Posterior cingulate gyrus (tissue), 11 donors: ENCODE measurements around the gene STT3B.

Experiments used
- DNase-seq, 10 donors: peaks; one replicate each; pipeline versions ENCODE4 v3.0.0 to v3.0.0-alpha.2; 2020 to 2021; ENCODE audit warnings: mixed read lengths in 3 of 10
- intact Hi-C: fragments of 100-400 bp; cut with DNase I; formaldehyde crosslinking; loops from one replicate; pipeline ENCODE4 v1.15.1; 2023

The STT3B gene

DNA sequence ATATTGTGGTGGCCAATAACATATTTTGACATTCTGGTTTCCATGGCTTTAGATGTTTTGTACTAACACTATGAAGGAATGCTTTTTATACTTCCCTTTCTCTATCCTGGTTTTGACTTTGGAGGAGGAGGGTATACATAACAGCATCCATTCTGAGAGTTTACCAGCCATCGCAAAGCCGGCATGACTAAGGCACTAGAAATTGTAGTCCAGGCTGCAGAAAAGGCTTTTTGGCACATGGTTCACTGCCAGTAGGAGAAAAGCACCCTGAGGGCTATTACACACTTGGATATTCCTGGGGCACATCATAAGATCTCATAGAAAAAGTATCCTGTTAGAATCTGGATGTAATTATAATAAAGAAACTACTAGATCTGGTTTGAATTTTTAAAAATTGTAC, 101.8 kb downstream of the STT3B start:
- DNase-seq = no peak
- intact Hi-C loops = no loop called here

DNA sequence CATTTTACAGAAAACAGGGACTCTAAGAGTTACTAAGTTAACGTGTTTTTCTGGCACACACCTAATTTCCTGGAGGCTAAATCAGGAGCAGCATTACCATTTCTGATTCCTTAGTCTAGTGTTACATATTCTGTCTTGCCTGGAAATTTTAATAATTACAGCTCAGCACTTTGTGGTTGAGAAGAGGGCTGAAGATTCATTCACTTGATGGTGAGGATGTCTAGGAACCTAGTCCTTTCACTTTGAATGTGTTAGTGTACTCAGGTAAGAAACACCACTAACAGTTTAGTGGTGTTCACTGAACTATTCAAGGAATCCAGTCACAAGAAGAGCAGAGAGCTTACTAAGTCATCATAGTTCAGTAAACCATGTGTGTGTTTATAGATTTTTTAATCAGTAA, 102.8 kb downstream of the STT3B start:
- intact Hi-C loops = no loop called here
- no peak for DNase-seq

DNA sequence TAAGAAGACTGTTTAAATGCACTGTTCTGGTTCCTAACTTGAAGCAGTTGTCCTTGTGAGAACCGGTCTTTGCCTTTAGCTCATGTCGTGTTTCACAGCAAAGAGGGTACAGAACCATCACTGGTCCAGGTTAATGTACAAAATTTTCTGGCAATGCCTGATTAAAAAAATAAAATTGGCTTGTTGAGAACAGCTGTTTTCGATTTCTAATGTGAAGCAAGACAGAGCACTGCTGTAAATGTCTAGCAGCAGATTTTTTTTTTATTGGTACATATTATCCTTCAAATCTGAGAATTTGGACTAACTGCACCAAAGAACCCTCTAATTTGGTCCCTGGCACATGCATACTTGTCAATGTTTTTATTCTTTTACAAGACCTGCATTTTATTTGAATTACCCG, 103.3 kb downstream of the STT3B start:
- intact Hi-C loops = no loop called here
- no peak for DNase-seq

DNA sequence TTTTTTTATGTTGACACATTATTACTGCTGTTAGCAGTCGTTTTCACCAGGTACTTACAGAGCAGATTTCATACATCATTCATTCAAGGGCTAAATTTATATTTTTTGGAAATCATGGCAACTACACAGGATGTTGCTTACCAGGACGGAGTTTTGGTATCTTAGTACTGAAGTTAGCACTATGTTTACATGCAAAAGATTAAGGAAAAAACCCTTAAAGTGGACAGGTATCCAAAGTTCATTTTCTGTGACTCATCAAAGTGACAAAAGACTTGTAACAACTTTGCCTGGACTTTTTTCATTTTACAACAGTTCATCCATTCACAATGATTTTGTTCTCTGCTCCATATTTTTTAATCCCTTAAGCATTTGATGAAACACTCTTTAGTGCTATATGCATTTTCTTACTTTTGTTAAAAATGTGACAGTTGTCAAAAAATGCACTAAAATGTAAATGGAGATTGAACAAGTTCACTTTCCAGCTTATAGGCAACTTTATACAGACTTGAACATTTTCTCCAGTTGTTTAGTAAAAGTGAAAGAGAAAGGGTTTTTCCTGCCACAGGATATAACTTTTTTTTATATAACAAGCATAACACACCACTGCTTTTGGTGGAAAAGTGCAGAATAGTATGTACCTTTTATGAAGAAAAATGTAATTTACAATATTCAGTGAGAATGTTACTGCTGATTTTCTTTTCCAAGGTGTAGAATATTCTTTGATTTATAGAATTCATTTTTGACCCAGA, 104.1 kb downstream of the STT3B start:
- intact Hi-C loops = no loop called here
- no peak for DNase-seq

DNA sequence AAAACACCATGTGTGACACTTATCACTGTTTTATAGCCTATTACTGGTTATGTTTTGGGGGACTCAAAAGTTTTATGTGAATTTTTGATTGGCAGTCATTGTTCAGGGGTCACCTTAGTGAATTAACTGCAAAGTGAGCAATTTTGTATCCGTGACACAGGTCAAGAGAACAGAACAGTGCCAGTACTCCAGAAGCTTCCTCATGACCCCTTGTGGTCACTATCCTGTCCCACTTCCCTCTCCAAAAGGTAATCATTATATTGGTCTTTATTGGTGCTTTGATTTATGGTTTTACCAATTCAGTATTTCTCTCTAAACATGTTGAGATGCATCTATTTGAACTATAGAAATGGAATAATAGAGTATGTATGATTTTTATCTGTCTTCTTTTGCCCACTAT, 107.1 kb downstream of the STT3B start:
- intact Hi-C loops = no loop called here
- DNase-seq = no peak

DNA sequence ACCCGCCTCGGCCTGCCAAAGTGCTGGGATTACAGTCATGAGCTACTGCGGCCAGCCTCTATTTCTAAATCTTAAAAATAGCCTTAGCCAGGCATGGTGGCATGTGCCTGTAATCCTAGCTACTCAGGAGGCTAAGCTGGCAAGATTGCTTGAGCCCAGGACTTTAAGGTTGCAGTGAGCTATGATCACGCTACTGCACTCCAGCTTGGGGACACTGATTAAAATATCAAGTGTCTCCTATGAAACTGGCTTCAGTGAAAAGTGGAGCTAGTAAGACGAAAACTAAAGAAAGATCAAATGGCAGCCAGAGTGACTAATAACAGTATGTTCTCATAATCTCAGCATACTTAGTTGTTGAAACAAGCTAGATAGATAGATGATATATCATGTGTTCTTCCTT, 112.5 kb downstream of the STT3B start:
- intact Hi-C loops = no loop called here

DNA sequence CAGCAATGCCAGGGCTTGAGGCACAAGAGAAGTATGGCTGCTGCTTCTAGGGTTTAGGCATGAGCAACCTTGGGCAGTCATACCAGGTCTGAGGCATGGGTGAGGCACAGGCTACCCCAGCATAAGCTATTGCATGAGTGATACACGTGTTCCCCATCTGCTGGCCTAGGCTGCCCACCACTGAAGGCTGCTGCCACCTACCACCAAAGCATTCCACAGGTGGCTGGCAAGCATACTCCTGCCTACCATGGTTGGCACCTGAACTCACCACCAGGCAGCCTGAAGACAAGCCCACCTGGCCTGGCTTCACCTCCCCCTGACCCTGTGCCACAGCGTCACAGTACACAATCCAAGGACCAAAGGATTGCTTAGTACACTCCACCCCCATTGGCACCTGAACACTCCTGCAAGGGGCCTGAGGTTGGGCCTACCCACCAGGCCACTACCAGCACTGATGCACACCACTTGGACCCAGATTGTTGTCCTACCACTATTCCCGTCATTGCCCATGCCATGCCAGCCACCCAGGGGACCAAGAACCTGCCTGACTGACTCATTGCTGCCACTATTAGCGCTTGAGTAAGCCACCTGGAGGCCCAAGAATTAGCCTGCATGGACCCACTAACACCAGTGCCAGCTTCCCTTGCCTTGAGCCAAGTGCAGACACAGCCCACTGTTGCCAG, 115.7 kb downstream of the STT3B start:
- intact Hi-C loops = no loop called here
- DNase-seq = peak in 1 of 10 donors; percentile 55

More for the DNA sequence above, 112.5 kb downstream of the STT3B start:
- no peak for DNase-seq

DNA sequence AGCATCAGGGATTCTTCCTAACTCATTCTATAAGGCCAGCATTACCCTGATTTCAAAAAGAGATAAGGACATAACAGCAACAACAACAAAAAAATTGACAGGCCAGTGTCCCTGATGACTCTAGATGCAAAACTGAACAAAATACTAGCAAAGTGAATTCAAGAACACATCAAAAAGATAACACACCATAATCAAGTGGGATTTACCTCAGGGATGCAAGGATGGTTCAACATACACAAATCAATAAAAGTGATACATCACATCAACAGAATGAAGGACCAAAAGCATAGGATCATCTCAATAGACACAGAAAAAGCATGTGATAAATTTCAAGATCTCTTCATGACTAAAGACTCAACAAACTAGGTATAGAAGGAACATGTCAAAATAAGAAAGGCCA, 119.6 kb downstream of the STT3B start:
- intact Hi-C loops = no loop called here
- no peak for DNase-seq

DNA sequence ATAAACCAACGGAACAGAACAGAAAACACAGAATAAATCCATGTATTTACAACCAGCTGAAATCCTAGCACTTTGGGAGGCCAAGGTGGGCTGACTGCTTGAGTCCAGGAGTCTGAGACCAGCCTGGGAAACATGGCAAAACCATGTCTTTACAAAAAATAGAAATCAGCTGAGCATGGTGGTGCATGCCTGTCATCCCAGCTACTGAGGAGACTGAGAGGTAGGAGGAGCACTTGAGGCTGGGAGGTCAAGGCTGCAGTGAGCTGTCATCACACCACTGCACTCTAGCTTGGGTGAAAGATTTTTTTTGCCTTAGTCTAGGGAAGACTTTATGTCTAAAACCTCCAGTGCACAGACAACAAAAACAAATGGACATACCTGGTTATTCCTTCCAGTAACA, 120.7 kb downstream of the STT3B start:
- DNase-seq = no peak
- intact Hi-C loops = no loop called here

DNA sequence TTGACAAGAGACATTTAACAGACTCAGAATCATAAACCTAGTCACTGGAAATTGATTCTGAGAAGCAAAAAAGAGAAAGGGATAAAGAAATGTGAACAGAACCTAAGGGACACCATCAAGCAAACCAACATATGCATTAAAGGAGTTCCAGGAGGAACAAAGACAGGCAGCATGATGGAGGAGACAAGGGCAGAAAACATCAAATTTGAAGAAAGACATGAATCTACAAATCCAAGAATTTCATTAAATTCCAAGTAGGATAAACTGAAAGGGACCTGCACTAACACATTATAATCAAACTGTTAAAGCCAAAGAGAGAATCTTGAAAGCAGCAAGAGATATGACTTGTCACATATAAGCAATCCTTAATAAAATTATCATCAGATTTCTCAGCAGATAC, 122.3 kb downstream of the STT3B start:
- no peak for DNase-seq
- intact Hi-C loops = no loop called here

DNA sequence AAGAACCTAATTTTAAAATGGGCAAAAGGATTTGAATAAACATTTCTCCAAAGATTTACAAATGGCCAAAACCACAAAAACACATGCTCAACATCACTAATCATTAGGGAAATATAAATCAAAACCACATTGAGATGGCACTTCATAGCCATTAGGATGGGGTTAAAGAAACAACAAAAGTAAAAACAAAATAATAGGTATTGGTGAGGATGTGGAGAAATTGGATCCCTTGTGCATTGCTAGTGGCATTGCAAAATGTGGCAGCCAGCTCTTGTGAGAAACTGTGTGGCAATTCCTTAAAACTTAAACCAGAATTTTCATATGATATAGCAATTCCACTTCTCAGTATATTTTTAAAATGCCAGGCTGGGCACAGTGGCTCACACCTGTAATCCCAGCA, 126.5 kb downstream of the STT3B start:
- intact Hi-C loops = no loop called here
- DNase-seq = no peak

DNA sequence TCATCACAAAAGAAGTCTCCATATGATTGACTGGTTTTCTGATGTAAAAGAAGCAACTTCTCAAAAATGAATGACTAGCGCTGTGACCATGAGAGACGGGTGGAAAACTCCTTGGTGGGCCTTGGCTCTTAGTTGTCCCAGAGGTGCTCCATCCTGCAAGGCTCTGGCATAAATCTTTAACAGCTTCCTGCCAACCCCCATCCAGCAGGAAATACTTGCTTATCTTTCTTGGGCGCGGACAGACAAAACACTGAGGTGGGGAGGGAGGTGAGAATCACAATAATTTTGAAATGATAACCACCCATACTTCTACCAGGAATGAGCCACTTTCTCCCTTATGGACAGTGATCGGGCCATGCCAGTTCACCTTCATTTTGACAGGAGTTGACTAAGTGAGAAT, 128.6 kb downstream of the STT3B start:
- DNase-seq = no peak
- intact Hi-C loops = no loop called here

DNA sequence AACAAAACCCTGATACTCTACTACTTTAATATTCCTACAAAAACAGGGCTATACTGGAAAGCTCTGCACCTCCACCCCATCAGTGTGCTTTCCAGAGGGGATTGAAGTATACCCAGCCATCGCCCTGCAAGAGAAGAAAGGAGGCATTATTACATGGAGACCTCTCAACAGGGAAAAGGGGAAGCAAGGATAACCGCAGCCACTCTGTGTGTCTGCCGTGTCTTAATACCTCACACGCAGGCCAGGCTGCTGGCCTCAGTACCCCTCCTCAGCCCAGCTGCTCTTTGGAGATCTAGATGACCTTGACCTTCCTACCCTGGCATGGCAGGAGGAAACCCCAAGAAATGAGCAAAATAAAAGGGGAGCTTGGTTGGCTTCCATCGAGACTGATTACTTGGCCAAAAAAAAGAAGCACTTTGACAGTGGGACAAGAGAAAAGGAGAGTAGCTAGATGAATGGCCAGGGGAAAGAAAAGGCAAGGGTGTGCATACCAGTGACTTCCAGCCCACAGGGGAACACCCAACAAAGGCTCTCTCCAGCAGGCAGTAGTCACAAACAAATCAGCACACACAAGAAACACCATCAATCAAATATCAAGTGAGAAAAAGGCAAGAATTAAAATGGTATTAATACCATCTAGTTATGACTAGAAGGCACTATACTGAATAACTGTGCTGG, 129.4 kb downstream of the STT3B start:
- intact Hi-C loops = no loop called here
- peak in 1 of 10 donors; percentile 22 for DNase-seq

DNA sequence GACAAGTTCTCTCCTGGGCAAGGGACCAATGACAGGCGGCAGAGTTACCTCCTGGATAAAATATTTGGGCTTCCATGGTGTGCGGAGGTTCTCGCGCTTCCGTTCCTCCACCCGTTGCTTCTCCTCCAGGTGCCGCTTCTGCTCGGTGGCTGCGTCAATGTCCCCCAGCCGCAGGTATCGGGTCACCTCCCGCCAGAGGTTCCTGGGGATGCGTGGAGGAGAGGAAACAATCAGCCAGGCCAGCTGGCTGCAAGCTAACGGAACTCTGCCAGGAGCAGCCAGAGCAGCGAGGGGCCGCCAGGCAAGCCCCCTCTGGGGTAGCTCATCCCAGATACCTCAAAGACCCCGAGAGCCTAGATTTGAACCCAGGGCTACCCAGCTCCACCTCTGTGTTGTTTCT, 131.3 kb downstream of the STT3B start:
- intact Hi-C loops = no loop called here
- DNase-seq = peak in 2 of 10 donors; percentile 54 to 80

DNA sequence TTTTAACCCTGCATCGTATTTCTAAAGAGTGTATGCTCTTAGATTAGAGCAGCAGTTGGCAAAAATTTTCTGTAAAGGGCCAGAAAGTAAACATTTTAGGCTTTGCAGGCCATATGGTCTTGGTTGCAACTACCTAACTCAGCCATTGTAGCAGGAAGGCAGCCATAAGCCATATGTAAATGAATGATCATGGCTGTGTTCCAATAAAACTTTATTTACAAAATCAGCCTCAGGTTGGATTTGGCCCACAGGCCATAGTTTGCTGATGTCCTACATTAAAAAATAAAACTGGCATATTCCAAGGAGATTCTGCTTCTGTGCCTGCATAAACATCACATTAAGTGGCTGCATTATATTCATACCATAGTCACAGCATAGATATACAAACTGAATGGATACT, 134.9 kb downstream of the STT3B start:
- DNase-seq = no peak

DNA sequence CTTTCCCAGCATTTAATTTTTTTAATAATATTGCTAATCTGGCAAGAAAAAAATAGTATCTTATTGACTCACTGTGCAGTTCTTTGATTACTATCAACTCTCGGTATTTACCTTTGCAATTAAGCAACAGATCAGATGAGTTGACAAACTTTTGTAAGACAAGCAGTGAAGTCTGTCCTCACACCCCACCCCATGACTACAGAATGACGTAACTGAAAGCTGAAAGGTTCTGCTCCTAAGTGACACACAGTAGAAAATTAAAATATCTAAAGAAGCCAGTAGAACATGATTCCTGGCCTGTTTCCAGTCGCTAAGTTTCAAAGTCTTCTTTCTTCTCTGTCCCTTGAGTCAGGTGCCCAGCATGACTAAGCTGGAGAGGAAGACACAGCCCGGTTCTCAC, 135.5 kb downstream of the STT3B start:
- no peak for DNase-seq
- intact Hi-C loops = no loop called here

More for the DNA sequence above, 134.9 kb downstream of the STT3B start:
- intact Hi-C loops = no loop called here

DNA sequence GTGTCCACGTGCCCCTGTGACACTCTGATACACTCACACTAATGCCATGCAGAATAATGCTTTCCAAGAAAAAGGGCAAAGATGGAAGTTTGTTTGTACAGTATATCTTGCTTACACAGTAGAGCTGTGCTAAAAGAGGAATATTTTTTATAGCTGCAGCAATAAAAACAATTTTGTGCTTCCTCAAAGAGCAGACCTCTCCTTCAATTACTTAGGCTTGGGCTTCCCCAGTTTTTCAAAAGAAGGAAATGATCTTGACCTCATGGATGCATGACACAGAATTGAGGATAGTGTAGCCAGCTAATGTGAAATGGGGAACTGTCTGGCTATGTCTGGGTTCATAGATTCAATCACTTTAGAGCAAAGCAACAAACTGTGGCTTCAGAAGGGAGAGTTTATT, 137.4 kb downstream of the STT3B start:
- intact Hi-C loops = no loop called here
- peak in 1 of 10 donors; percentile 18 for DNase-seq

DNA sequence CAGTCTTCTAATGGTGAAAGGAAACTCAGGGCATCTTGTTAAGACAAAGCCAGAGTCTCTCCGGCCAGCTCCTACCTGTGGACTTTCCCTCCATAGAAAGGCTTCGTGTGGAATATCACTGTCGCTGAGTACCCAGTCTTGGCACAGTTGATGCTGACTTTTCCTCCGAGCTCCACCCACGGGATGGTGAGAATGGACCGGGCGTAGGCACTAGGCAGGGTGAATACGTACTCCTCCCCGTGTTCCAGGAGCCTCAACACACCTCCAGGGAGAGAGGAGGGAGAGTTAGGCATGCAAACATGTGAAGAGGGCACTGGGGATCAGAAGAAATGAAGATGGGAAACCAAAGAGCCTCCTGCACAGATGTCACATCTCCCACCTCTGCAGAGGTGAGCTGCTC, 138.0 kb downstream of the STT3B start:
- intact Hi-C loops = no loop called here
- DNase-seq = no peak

DNA sequence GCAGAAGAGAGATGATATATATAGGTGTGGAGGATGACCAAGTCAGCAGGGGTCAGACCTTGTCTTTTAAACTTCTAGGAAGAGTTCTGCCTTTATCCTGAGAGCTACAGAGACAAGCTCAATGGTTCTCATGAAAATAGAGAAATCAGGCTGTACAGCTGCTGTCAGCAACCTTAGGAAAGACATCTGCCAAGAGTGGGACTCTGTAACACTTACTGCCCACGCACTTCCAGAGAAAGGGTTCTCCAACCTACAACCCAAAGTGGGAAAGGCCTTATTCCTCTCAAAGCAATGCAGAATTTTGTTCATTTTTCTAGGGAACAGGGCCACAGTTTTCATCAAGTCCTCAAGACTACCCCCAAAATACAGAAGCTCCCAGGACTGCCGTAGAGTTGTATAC, 138.7 kb downstream of the STT3B start:
- intact Hi-C loops = no loop called here
- DNase-seq = peak in 1 of 10 donors; percentile 52

DNA sequence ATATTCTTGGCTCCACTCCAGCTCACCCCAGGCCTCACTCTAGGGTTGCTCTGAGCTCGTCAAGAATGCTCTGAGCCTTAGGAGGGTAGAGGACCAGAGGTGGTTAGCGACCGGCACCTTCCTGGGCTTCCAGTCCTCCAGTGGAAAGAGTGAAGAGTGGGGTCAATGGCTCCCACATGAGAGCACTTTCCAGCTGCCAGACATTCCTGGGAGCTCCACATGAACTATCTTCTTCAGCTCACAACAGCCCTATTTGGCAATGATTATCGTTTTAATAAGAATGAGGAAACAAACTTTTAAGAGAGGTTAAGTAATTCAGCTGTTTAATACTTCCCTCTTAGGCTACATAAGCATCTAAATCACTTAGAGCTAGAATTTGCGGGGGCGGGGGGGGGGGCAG, 139.3 kb downstream of the STT3B start:
- intact Hi-C loops = no loop called here
- no peak for DNase-seq

DNA sequence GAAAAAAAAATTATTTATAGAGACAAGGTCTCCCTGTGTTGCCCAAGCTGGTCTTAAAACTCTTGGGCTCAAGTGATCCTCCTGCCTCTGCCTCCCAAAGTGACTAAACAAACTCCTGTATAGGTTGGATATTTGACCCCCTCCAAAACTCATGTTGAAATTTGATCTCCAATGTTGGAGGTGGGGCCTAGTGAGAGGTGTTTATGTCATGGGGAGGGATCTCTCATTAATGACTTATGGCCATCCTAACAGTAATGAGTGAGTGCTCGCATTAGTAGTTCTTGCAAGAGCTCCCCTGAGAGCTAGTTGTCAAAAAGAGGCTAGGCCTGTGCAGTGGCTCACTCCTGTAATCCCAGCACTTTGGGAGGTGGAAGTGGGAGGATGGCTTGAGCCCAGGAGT, 141.2 kb downstream of the STT3B start:
- intact Hi-C loops = no loop called here
- DNase-seq = no peak

DNA sequence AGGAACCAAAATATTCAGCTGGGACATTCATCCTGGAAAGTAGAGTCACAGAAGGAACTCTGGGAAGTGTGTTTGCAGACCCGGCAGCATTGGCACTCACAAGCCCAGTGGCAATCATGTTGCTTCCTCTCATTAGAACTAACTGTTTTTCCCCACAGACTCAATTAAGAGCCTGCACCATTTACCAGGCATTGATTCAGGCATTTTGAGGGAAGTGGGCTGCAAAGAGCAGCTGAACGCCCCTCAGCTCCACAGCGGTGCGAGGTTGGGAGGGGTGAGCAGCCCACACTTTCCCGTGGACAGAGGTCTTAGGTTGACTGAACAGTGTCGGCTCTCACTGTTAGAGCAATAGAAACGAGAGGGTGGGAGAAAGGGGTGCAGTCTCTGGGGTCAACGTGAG, 143.8 kb downstream of the STT3B start:
- DNase-seq = no peak
- intact Hi-C loops = no loop called here
